Prostate gland (tissue), 2 donors: Measurements from ENCODE around the gene FBXL13. TPM values are rescaled to one million over a fixed set of nuclear protein-coding genes. Genes with fewer than 3 reads are reported as not detected.
"Not testable (repeated sequence)": the region's sequence is repeated elsewhere in the genome, so short reads cannot be mapped to it uniquely, and the experiment has no call there.

Source experiments
- DNase-seq: peaks from one replicate; pipeline ENCODE4 v3.0.0-alpha.2; 2019; ENCODE audit warnings: low spot score
- H3K27ac ChIP-seq, 2 donors: fragments of 200-600 bp; sonication (generic); 2 replicates each; pipeline ENCODE4 v1.5.1; 2017 to 2019
- H3K27me3 ChIP-seq: fragments of 200-600 bp; sonication (generic); replicated peaks from 2 replicates; pipeline ENCODE4 v1.5.1; 2019; ENCODE audit not compliant: insufficient read depth
- H3K36me3 ChIP-seq, 2 donors: fragments of 200-600 bp; sonication (generic); 1 replicate in 1 of 2; 2 replicates in 1 of 2; pipeline versions ENCODE4 v1.5.1 to v1.8.1; 2017 to 2019
- H3K4me1 ChIP-seq: fragments of 200-600 bp; sonication (generic); replicated peaks from 2 replicates; pipeline ENCODE4 v1.5.1; 2019
- H3K4me3 ChIP-seq, 2 donors: fragments of 200-600 bp; sonication (generic); 2 replicates each; pipeline ENCODE4 v1.5.1; 2017 to 2019
- H3K9me3 ChIP-seq: fragments of 200-600 bp; sonication (generic); 2 replicates; pipeline ENCODE4 v1.5.1; 2017
- POLR2A ChIP-seq: fragments of 450-650 bp; IDR thresholded peaks from one replicate; pipeline ENCODE4 v1.6.1; 2016; ENCODE audit warnings: antibody characterized with exemption, mild to moderate bottlenecking
- POLR2AphosphoS5 ChIP-seq: sonication (generic); formaldehyde crosslinking; IDR thresholded peaks from one replicate; pipeline ENCODE4 v1.6.1; 2017; ENCODE audit warnings: antibody characterized with exemption
- WGBS: methylation state at CpG from one replicate; pipeline ENCODE4 v1.1.5; 2018; 5-methylcytosine and 5-hydroxymethylcytosine counted together
- intact Hi-C: fragments of 100-400 bp; cut with DNase I; formaldehyde crosslinking; loops from one replicate; pipeline ENCODE4 v1.14.2; 2022
- total RNA-seq, 2 donors: library from RNA; depleted of rRNA; stranded (reverse); fragments of >200 nt; gene quantifications; one replicate each; pipeline ENCODE4 v1.1.0, GENCODE V29; 2016
- TF ChIP-seq, protein P1 (sequence below), 4 experiments: fragments of 200-600 bp in 2 of 4; fragments of 450-650 bp in 2 of 4; sonication (generic) in 2 of 4; IDR thresholded peaks; 1 replicate in 3 of 4; 2 replicates in 1 of 4; pipeline ENCODE4 v1.5.1; 2016 to 2019; ENCODE audit warnings: antibody characterized with exemption in 4 of 4, mild to moderate bottlenecking in 2 of 4, moderate library complexity in 2 of 4

Gene FBXL13
- total RNA-seq, 2 donors from 2014 or later: 2.6 to 5.4 TPM

DNA sequence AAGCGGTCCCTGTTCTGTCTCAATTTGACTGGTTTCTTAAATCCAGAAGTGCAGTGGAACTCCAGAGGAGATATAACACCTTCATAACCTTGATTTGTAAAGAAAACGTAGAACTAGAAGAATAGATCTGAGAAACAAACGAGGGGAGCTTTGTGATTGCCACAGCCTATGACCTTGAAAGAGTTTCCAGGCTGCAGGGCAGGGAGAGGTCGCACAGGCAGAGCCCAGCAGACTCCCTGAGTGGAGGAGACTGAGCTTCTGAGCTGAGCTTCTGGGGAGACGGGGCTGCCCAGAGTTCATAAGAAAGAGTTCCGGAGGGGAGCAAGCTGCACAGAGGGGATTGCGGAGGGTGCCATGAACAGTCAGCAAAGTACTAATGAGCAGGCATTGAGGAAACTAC is 268.0 kb downstream of the FBXL13 start:
- TF ChIP-seq POLR2A: no peak
- TF ChIP-seq, protein P1, sequence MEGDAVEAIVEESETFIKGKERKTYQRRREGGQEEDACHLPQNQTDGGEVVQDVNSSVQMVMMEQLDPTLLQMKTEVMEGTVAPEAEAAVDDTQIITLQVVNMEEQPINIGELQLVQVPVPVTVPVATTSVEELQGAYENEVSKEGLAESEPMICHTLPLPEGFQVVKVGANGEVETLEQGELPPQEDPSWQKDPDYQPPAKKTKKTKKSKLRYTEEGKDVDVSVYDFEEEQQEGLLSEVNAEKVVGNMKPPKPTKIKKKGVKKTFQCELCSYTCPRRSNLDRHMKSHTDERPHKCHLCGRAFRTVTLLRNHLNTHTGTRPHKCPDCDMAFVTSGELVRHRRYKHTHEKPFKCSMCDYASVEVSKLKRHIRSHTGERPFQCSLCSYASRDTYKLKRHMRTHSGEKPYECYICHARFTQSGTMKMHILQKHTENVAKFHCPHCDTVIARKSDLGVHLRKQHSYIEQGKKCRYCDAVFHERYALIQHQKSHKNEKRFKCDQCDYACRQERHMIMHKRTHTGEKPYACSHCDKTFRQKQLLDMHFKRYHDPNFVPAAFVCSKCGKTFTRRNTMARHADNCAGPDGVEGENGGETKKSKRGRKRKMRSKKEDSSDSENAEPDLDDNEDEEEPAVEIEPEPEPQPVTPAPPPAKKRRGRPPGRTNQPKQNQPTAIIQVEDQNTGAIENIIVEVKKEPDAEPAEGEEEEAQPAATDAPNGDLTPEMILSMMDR (IDR thresholded peaks at IDR 0.05): no peak
- TF ChIP-seq POLR2AphosphoS5: no peak
- Histone ChIP-seq H3K9me3 (no peaks in the 10 kb centered on the region), H3K36me3 (no peaks in the 10 kb centered on the region), H3K4me1 (no peaks in the 10 kb centered on the region), H3K4me3 (no peak overlapping the region), H3K27ac (no peak overlapping the region), H3K27me3 (no peaks in the 10 kb centered on the region)
- intact Hi-C loops: no loop called here
- 80% methylated on average over 7 of the region's 7 CpGs for WGBS
- DNase-seq: no peak

DNA sequence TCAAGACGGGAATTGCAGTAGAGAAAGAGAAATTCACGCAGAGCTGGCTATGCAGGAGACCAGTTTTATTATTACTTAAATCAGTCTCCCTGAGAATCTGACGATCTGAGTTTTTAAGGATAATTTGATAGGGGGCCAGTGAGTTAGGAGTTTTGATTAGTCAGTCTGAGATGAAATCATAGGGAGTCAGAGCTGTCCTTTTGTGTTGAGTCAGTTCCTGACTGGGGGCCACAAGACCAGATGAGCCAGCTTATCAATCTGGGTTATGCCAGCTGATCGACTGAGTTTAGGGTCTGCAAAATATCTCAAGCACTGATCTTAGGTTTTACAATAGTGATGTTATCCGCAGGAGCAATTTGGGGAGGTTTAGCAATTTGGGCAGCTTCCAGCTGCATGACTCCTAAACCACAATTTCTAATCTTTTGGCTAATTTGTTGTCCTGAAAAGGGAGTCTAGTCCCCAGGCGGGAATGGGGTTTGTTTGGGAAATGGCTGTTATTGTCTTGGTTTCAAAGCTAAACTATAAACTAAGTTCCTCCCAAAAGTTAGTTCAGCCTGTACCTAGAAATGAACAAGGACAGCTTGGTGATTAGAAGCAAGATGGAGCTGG is 278.5 kb downstream of the FBXL13 start:
- intact Hi-C loops: not testable (repeated sequence)

DNA sequence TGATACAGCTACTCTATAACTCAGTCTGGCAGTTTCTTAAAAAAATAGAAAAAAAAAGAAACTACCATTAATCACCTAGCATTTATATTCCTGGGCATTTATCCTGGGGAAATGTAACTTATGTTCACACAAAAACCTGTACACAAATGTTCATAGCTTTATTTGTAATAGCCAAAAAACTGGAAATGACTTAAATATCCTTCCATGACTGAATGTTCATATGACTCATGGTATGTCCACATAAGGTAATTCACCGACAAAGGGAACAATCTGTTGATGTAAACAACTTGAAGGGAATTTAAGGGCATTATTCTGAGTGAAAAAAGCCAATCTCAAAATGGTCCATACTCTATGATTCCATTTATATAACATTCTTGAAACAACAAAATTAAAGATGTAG is 280.0 kb downstream of the FBXL13 start:
- H3K9me3 ChIP-seq, H3K27me3 ChIP-seq, DNase-seq, H3K36me3 ChIP-seq, intact Hi-C loops, H3K27ac ChIP-seq, H3K4me1 ChIP-seq, H3K4me3 ChIP-seq: not testable (repeated sequence)
- 91% methylated on average over 1 of the region's 1 CpG for WGBS

More for the DNA sequence above, 278.5 kb downstream of the FBXL13 start:
- not testable (repeated sequence) for H3K4me1 ChIP-seq, DNase-seq, H3K27me3 ChIP-seq, H3K9me3 ChIP-seq, H3K36me3 ChIP-seq, H3K27ac ChIP-seq, H3K4me3 ChIP-seq
- WGBS: 96% methylated on average over 2 of the region's 6 CpGs

DNA sequence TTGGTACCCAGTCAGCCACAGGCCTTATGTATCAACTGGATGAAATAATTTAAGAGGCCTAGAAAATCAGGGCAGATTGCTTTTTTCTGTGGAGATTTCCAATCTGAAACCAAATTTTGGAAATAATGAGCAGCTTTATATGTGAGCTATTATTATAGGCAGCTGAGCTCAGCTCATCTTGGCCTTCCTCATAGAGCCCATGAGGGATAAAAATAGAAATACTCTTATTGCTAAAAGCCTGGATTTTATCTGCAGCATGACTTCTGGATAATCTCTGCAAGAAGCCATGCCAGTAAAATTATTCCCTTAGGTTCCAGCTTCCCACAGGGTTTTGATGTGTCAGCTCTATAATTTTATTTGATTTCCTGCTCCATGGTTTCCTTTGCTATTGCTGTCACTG is 282.8 kb downstream of the FBXL13 start:
- H3K27ac ChIP-seq, DNase-seq, intact Hi-C loops, H3K9me3 ChIP-seq, H3K4me3 ChIP-seq, H3K36me3 ChIP-seq, H3K4me1 ChIP-seq, H3K27me3 ChIP-seq: not testable (repeated sequence)

DNA sequence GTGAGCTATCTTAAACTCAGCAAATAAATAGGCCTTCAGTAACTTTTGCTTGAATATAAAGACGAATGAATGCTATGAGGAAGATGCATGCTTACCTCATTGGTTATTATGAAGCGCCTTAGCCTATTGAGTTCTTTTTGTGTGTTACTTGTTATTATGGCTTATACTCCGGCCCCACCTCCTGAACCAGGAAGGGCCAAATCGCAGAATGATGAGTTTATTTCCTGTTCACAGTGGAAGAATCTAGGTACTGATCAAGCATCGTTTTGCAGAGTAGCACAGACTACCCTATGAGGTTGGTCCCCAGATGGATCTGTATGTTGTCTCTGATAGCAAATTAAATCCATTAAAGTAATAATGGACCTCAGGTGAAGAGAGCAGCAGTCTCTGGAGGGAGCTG is 283.2 kb downstream of the FBXL13 start:
- H3K4me3 ChIP-seq, H3K27ac ChIP-seq, DNase-seq, H3K27me3 ChIP-seq, H3K4me1 ChIP-seq, intact Hi-C loops, H3K36me3 ChIP-seq, H3K9me3 ChIP-seq: not testable (repeated sequence)
- WGBS: 76% methylated on average over 5 of the region's 5 CpGs

DNA sequence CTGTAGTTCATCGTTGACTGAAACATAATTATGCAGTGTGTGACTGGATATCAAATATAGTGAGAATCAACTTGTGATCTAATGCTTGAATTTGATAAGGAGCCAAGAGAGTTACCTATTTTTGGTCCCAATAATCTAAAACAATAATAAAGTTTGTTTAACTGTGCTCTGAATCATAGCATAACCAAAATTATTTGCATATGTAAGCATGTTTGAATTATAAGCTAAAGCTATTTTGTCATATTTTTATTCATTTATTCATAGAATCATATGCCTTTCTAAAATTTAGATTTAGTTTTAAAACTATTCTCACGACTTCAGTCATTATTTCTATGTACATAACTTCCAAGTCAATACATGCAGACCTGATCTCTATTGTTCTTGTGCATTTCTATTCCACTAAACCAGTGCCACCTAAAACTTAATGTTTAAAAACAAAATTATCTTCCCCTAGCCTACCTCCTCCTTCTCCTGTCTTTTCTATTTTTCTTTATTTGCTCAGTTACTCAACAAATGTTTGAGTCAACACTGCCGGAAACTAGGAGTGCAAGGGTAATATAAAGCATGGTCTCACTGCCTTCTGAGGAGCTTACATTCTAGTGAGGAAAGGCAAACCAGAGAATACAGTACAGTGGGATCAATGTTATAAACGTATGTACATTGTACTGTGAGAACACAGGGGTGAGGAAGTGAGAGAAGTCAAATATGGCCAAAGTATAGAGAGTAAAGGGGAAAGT is 284.1 kb downstream of the FBXL13 start:
- H3K4me3 ChIP-seq, DNase-seq, H3K27ac ChIP-seq, intact Hi-C loops, H3K4me1 ChIP-seq, H3K27me3 ChIP-seq, H3K9me3 ChIP-seq, H3K36me3 ChIP-seq: not testable (repeated sequence)
- 53% methylated on average over 4 of the region's 4 CpGs for WGBS

DNA sequence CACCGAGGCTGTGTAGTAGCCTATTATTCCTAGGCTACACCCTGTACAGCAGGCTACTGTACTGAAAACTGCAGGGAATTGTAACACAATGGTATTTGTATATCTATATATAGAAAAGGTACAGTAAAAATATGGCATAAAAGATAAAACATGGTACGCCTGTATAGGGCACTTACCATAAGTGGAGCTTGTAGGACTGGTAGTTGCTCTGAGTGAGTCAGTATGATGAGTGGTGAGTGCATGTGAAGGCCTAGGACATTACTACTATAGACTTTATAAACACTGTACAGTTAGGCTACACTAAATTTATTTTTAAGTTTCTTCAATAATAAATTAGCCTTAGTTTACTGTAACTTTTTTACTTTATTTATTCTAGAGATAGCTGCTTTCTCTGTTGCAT is 285.8 kb downstream of the FBXL13 start:
- intact Hi-C loops, H3K9me3 ChIP-seq, H3K4me1 ChIP-seq, H3K4me3 ChIP-seq, H3K36me3 ChIP-seq, H3K27me3 ChIP-seq, DNase-seq, H3K27ac ChIP-seq: not testable (repeated sequence)
- WGBS: 91% methylated on average over 2 of the region's 2 CpGs

DNA sequence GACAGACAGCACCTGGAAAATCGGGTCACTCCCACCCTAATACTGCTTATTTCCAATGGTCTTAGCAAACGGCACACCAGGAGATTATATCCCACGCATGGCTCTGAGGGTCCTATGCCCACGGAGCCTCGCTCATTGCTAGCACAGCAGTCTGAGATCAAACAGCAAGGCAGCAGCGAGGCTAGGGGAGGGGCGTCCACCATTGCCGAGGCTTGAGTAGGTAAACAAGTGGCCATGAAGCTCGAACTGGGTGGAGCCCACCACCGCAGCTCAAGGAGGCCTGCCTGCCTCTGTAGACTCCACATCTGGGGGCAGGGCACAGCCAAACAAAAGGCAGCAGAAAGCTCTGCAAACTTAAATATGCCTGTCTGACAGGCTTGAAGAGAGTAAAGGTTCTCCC is 293.7 kb downstream of the FBXL13 start:
- WGBS: 95% methylated on average over 10 of the region's 10 CpGs

DNA sequence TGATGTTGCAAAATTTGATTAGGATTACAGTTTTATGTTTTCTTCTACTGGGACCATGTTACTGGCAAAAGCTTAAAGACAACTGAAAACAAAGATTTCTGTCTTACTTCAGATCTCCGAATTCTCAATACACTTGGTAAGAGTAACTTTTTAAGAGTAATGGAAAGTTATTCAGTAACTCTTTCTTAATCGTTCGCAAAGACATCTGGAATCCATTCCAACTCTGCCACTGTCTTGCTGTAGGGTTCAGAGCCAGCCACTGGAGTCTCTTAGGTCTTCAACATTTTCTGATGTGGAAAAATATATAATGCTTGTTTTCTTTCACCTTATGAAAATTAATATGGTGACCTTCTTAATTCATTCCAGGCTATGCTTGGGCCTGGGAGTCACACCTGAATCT is 295.9 kb downstream of the FBXL13 start:
- H3K4me1 ChIP-seq, H3K36me3 ChIP-seq, H3K27me3 ChIP-seq, H3K9me3 ChIP-seq, H3K4me3 ChIP-seq, intact Hi-C loops, H3K27ac ChIP-seq, DNase-seq: not testable (repeated sequence)
- 55% methylated on average over 3 of the region's 3 CpGs for WGBS

More for the DNA sequence above, 293.7 kb downstream of the FBXL13 start:
- H3K9me3 ChIP-seq, DNase-seq, H3K36me3 ChIP-seq, H3K27me3 ChIP-seq, intact Hi-C loops, H3K4me3 ChIP-seq, H3K27ac ChIP-seq, H3K4me1 ChIP-seq: not testable (repeated sequence)

DNA sequence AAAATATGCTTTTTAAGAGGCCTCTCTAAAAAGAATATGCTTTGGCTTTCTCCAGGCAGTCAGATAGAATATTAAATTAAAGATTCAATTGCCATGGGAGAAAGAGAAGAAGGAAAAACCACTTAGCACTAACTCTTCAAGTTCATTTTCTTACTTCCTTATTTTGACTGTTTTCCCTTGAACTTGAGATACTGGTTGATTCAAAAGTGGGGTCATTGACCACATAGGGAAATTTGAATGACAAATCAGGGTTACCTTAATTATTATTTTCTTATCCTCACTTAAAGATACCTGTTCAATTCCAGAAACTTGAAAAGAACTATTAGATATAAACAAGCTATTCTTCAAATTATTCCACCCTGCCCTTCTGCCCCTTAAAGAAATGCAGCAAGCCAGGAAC is 298.4 kb downstream of the FBXL13 start:
- H3K4me3 ChIP-seq, H3K27me3 ChIP-seq, DNase-seq, H3K36me3 ChIP-seq, H3K27ac ChIP-seq, intact Hi-C loops, H3K4me1 ChIP-seq, H3K9me3 ChIP-seq: not testable (repeated sequence)

DNA sequence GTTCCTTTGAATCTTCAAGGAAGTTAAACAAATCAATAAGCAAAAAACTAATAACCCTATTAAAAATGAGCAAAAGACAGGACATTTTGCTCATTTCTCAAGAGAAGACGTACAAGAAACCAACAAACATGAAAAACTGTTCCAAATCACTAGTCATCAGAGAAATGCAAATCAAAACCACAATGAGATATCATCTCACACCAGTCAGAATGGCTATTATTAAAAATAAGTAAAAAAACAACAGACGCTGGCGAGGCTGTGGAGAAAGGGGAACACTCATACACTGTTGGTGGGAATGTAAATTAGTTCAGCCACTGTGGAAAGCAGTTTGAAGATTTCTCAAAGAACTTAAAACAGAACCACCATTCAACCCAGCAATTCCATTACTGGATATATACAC is 304.1 kb downstream of the FBXL13 start:
- intact Hi-C loops, H3K9me3 ChIP-seq, H3K36me3 ChIP-seq, H3K27ac ChIP-seq, H3K4me1 ChIP-seq, H3K4me3 ChIP-seq, DNase-seq, H3K27me3 ChIP-seq: not testable (repeated sequence)
- 88% methylated on average over 3 of the region's 3 CpGs for WGBS
